SKM-1 (cell line): ENCODE measurements around the gene ALCAM.

Source experiments
- DNase-seq: peaks from one replicate; lab custom pipeline; 2025; ENCODE audit not compliant: unreplicated experiment; lab: John Stamatoyannopoulos, UW

The ALCAM gene

GRCh38 chr3:105518806-105519418, 152.2 kb downstream of the ALCAM start:
- peak; percentile 46 for DNase-seq

GRCh38 chr3:105521770-105522169, 155.1 kb downstream of the ALCAM start:
- no peak for DNase-seq

- no peak for DNase-seq
Measured at GRCh38 chr3:105523501-105523900, 156.8 kb downstream of the ALCAM start.

- DNase-seq: no peak
Measured at GRCh38 chr3:105525531-105525930, 158.8 kb downstream of the ALCAM start.

GRCh38 chr3:105526360-105527111, 159.8 kb downstream of the ALCAM start:
- no peak for DNase-seq

- no peak for DNase-seq
Measured at GRCh38 chr3:105527535-105527934, 160.8 kb downstream of the ALCAM start.

- no peak for DNase-seq
Measured at GRCh38 chr3:105527949-105528348, 161.2 kb downstream of the ALCAM start.

- DNase-seq: no peak
Measured at GRCh38 chr3:105528955-105529354, 162.2 kb downstream of the ALCAM start.

GRCh38 chr3:105529456-105529855, 162.7 kb downstream of the ALCAM start:
- DNase-seq: no peak

- DNase-seq: no peak
Measured at GRCh38 chr3:105532251-105532650, 165.5 kb downstream of the ALCAM start.

GRCh38 chr3:105533960-105534359, 167.3 kb downstream of the ALCAM start:
- DNase-seq: no peak

GRCh38 chr3:105534491-105534890, 167.8 kb downstream of the ALCAM start:
- DNase-seq: no peak

- DNase-seq: no peak
Measured at GRCh38 chr3:105537371-105538080, 170.8 kb downstream of the ALCAM start.

- DNase-seq: no peak
Measured at GRCh38 chr3:105538483-105538882, 171.8 kb downstream of the ALCAM start.

- DNase-seq: no peak
Measured at GRCh38 chr3:105539897-105540296, 173.2 kb downstream of the ALCAM start.

GRCh38 chr3:105542282-105543019, 175.7 kb downstream of the ALCAM start:
- DNase-seq: no peak

GRCh38 chr3:105545051-105545450, 178.3 kb downstream of the ALCAM start:
- no peak for DNase-seq

GRCh38 chr3:105553851-105554250, 187.1 kb downstream of the ALCAM start:
- DNase-seq: no peak

- DNase-seq: no peak
Measured at GRCh38 chr3:105555206-105555605, 188.5 kb downstream of the ALCAM start.

- no peak for DNase-seq
Measured at GRCh38 chr3:105559856-105560255, 193.1 kb downstream of the ALCAM start.

GRCh38 chr3:105561876-105562275, 195.2 kb downstream of the ALCAM start:
- DNase-seq: no peak
